Muscle layer of duodenum (tissue), 2 donors: ENCODE measurements around the gene GDI1.
A peak's percentile ranks its signal among the peaks of the same experiment; 100 is the strongest.
"Not testable (repeated sequence)": the region's sequence is repeated elsewhere in the genome, so short reads cannot be mapped to it uniquely, and the experiment has no call there.

Experiments used
- H3K27ac ChIP-seq: one replicate; pipeline ENCODE4 v1.7.0; 2013; ENCODE audit warnings: mild to moderate bottlenecking, low read length
- H3K27me3 ChIP-seq: one replicate; pipeline ENCODE4 v1.7.0; 2013; ENCODE audit warnings: low read depth, mild to moderate bottlenecking, control low read depth, low read length
- H3K36me3 ChIP-seq, 2 donors: one replicate each; pipeline ENCODE4 v1.7.0; 2013; ENCODE audit warnings: low read length in 2 of 2, control low read depth in 1 of 2, mild to moderate bottlenecking in 1 of 2; ENCODE audit not compliant: insufficient read depth in 2 of 2, control insufficient read depth in 1 of 2
- H3K4me1 ChIP-seq, 2 donors: one replicate each; pipeline ENCODE4 v1.7.0; 2013; ENCODE audit warnings: low read length in 2 of 2, mild to moderate bottlenecking in 2 of 2, control low read depth in 1 of 2, moderate library complexity in 1 of 2; ENCODE audit not compliant: insufficient read depth in 2 of 2, control insufficient read depth in 1 of 2
- H3K4me3 ChIP-seq, 2 donors: one replicate each; pipeline ENCODE4 v1.7.0; 2013; ENCODE audit warnings: low read length in 2 of 2, low read depth in 1 of 2, mild to moderate bottlenecking in 1 of 2
- H3K9me3 ChIP-seq, 2 donors: one replicate each; pipeline ENCODE4 v1.7.0; 2013; ENCODE audit warnings: low read length in 2 of 2, control low read depth in 1 of 2, mild to moderate bottlenecking in 1 of 2; ENCODE audit not compliant: control insufficient read depth in 1 of 2
- donor health status: healthy.

Gene GDI1

GRCh38 chrX:154436983-154437752, at the start of gene GDI1:
Gene GDI1 (plus strand): TSS chrX:154437154. CDS start chrX:154437255, 101 bp downstream.
- peaks cover 8 to 34% of the 10 kb centered on the region in 2 donors for H3K36me3 ChIP-seq
- H3K4me1 ChIP-seq = peaks cover 2 to 16% of the 10 kb centered on the region in 2 donors
- no peak within 1 kb of the TSS for H3K27ac ChIP-seq
- H3K4me3 ChIP-seq = peak within 1 kb of the TSS; percentile 68 to 69
- H3K27me3 ChIP-seq = no peaks in the 10 kb centered on the region
- no peaks in the 10 kb centered on the region for H3K9me3 ChIP-seq

GRCh38 chrX:154388094-154388493, 48.9 kb upstream of the GDI1 start:
- not testable (repeated sequence) for H3K36me3 ChIP-seq, H3K4me1 ChIP-seq, H3K4me3 ChIP-seq, H3K27ac ChIP-seq, H3K9me3 ChIP-seq, H3K27me3 ChIP-seq

- not testable (repeated sequence) for H3K4me1 ChIP-seq, H3K36me3 ChIP-seq, H3K4me3 ChIP-seq, H3K9me3 ChIP-seq, H3K27me3 ChIP-seq, H3K27ac ChIP-seq
Measured at GRCh38 chrX:154388649-154389048, 48.3 kb upstream of the GDI1 start.

GRCh38 chrX:154389812-154390747, 46.9 kb upstream of the GDI1 start:
- H3K4me3 ChIP-seq, H3K27ac ChIP-seq: not testable (repeated sequence)

GRCh38 chrX:154396363-154396762, 40.6 kb upstream of the GDI1 start:
- H3K27ac ChIP-seq, H3K9me3 ChIP-seq, H3K27me3 ChIP-seq, H3K4me3 ChIP-seq: not testable (repeated sequence)
- peaks cover 2 to 12% of the 10 kb centered on the region in 2 donors for H3K4me1 ChIP-seq
- peaks cover 12 to 20% of the 10 kb centered on the region in 2 donors for H3K36me3 ChIP-seq

More at GRCh38 chrX:154389812-154390747, 46.9 kb upstream of the GDI1 start:
- not testable (repeated sequence) for H3K36me3 ChIP-seq, H3K4me1 ChIP-seq, H3K9me3 ChIP-seq, H3K27me3 ChIP-seq

GRCh38 chrX:154396973-154397887, 39.7 kb upstream of the GDI1 start:
- peaks cover 12 to 21% of the 10 kb centered on the region in 2 donors for H3K36me3 ChIP-seq
- H3K4me1 ChIP-seq = peaks cover 2 to 12% of the 10 kb centered on the region in 2 donors
- no peaks in the 10 kb centered on the region for H3K27me3 ChIP-seq
- peak overlapping the region; percentile 57 to 70 for H3K4me3 ChIP-seq
- H3K27ac ChIP-seq = peak overlapping the region; percentile 96
- no peaks in the 10 kb centered on the region for H3K9me3 ChIP-seq

- Histone ChIP-seq H3K27me3 (no peaks in the 10 kb centered on the region), H3K4me1 (peaks cover 2 to 12% of the 10 kb centered on the region in 2 donors), H3K9me3 (no peaks in the 10 kb centered on the region), H3K27ac (peak within 1 kb of the TSS; percentile 96), H3K36me3 (peaks cover 12 to 21% of the 10 kb centered on the region in 2 donors), H3K4me3 (peak within 1 kb of the TSS; percentile 70 to 92)
Measured at GRCh38 chrX:154397888-154398667, 38.9 kb upstream of the GDI1 start, which contains the start of gene RPL10. Gene RPL10 (plus strand): TSS chrX:154398377. CDS start chrX:154398520, 143 bp downstream.

- peak overlapping the region; percentile 96 for H3K27ac ChIP-seq
- H3K27me3 ChIP-seq = no peaks in the 10 kb centered on the region
- H3K4me1 ChIP-seq = peaks cover 2 to 12% of the 10 kb centered on the region in 2 donors
- H3K4me3 ChIP-seq = peak overlapping the region; percentile 70 to 92
- H3K36me3 ChIP-seq = peaks cover 12 to 21% of the 10 kb centered on the region in 2 donors
- H3K9me3 ChIP-seq = no peaks in the 10 kb centered on the region
Measured at GRCh38 chrX:154398668-154399526, 38.1 kb upstream of the GDI1 start.

- peak overlapping the region; percentile 96 for H3K27ac ChIP-seq
- H3K27me3 ChIP-seq = no peaks in the 10 kb centered on the region
- H3K4me1 ChIP-seq = peaks cover 2 to 12% of the 10 kb centered on the region in 2 donors
- H3K4me3 ChIP-seq = peak overlapping the region; percentile 70 to 92
- H3K36me3 ChIP-seq = peaks cover 12 to 21% of the 10 kb centered on the region in 2 donors
- H3K9me3 ChIP-seq = no peaks in the 10 kb centered on the region
Measured at GRCh38 chrX:154399527-154400368, 37.2 kb upstream of the GDI1 start.
